ENCODE data around the gene CBX6. TPM values are rescaled to one million over a fixed set of nuclear protein-coding genes. Genes with fewer than 3 reads are reported as not detected.

CBX6 gene
- total RNA-seq, 1 experiment from 2014 or later, result 119 TPM

- BruUV-seq (replicated peaks), result TSS peak; percentile 30
Observed at GRCh38 chr22:38841211-38841610, 30.8 kb downstream of the CBX6 start.

GRCh38 chr22:38840129-38840528, 31.9 kb downstream of the CBX6 start:
- intact Hi-C loops (cut with micrococcal nuclease; ENCODE audit: unreplicated experiment), result no loop called here
- peaks cover 6% of the 10 kb centered on the region for H3K36me3 ChIP-seq (ENCODE audit: insufficient read depth, low read length, poor library complexity, severe bottlenecking)
- peaks cover 33% of the 10 kb centered on the region for H3K4me1 ChIP-seq (ENCODE audit: insufficient read depth, low read length, poor library complexity, severe bottlenecking)
- TF ChIP-seq EZH2 (IDR thresholded peaks at IDR 0.05; ENCODE audit: borderline replicate concordance, low read depth, low read length, poor library complexity, severe bottlenecking), result no peak
- TF ChIP-seq, protein P1, sequence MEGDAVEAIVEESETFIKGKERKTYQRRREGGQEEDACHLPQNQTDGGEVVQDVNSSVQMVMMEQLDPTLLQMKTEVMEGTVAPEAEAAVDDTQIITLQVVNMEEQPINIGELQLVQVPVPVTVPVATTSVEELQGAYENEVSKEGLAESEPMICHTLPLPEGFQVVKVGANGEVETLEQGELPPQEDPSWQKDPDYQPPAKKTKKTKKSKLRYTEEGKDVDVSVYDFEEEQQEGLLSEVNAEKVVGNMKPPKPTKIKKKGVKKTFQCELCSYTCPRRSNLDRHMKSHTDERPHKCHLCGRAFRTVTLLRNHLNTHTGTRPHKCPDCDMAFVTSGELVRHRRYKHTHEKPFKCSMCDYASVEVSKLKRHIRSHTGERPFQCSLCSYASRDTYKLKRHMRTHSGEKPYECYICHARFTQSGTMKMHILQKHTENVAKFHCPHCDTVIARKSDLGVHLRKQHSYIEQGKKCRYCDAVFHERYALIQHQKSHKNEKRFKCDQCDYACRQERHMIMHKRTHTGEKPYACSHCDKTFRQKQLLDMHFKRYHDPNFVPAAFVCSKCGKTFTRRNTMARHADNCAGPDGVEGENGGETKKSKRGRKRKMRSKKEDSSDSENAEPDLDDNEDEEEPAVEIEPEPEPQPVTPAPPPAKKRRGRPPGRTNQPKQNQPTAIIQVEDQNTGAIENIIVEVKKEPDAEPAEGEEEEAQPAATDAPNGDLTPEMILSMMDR (conservative IDR thresholded peaks at IDR 0.05; ENCODE audit: low read depth, low read length), result no peak
- CTCF ChIA-PET, result no interaction called here
- peak overlapping the region; percentile 31 for H3K27ac ChIP-seq (ENCODE audit: low read depth, low read length, poor library complexity, severe bottlenecking)
- POLR2A ChIA-PET (ENCODE audit: low non-redundant PET), result interaction anchor here (0.6 kb wide), 1 partner anchor 20 kb away, joined by 4 read pairs; no protein-coding TSS in a partner anchor
- peak overlapping the region; percentile 98 for H3K4me3 ChIP-seq (ENCODE audit: low read depth, low read length, poor library complexity, severe bottlenecking)
- no peaks in the 10 kb centered on the region for H3K9me3 ChIP-seq (ENCODE audit: low read depth, low read length, poor library complexity, severe bottlenecking)
- H3K27me3 ChIP-seq (replicated peaks; ENCODE audit: insufficient read depth, low read depth, low read length, poor library complexity), result no peaks in the 10 kb centered on the region
- no TSS peak for BruUV-seq (replicated peaks)
- DNase-seq (ENCODE audit: low spot score), result no peak

More at GRCh38 chr22:38841211-38841610, 30.8 kb downstream of the CBX6 start:
- H3K27ac ChIP-seq (ENCODE audit: low read depth, low read length, poor library complexity, severe bottlenecking), result peak overlapping the region; percentile 47
- DNase-seq (ENCODE audit: low spot score), result no peak
- TF ChIP-seq, protein P1 (conservative IDR thresholded peaks at IDR 0.05; ENCODE audit: low read depth, low read length), result no peak
- TF ChIP-seq EZH2 (IDR thresholded peaks at IDR 0.05; ENCODE audit: borderline replicate concordance, low read depth, low read length, poor library complexity, severe bottlenecking), result no peak
- peak overlapping the region; percentile 98 for H3K4me3 ChIP-seq (ENCODE audit: low read depth, low read length, poor library complexity, severe bottlenecking)
- POLR2A ChIA-PET (ENCODE audit: low non-redundant PET), result no interaction called here
- no peaks in the 10 kb centered on the region for H3K9me3 ChIP-seq (ENCODE audit: low read depth, low read length, poor library complexity, severe bottlenecking)
- no peaks in the 10 kb centered on the region for H3K27me3 ChIP-seq (replicated peaks; ENCODE audit: insufficient read depth, low read depth, low read length, poor library complexity)
- CTCF ChIA-PET, result no interaction called here
- H3K4me1 ChIP-seq (ENCODE audit: insufficient read depth, low read length, poor library complexity, severe bottlenecking), result peaks cover 33% of the 10 kb centered on the region
- peaks cover 2% of the 10 kb centered on the region for H3K36me3 ChIP-seq (ENCODE audit: insufficient read depth, low read length, poor library complexity, severe bottlenecking)
- intact Hi-C loops (cut with micrococcal nuclease; ENCODE audit: unreplicated experiment), result no loop called here

DNA sequence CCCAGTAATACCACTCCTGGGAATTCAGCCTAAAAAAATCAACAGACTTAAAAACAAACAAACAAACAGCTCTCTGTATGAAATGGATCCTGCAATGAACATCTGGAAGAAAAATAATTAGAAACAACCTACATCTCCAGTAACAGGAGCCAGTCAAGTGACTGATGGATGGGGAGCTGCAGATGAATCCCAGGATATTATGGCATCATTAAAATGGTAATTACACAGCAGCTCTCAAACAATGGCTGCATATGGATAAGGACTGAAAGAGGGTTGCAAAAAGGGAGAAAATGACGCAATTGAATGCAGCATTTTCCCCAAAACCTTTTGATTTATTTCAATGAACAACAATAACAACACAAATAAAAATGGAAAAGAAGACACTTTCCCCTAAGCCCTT, 32.3 kb downstream of the CBX6 start:
- Histone ChIP-seq H3K9me3 (ENCODE audit: low read depth, low read length, poor library complexity, severe bottlenecking) (no peaks in the 10 kb centered on the region), H3K36me3 (ENCODE audit: insufficient read depth, low read length, poor library complexity, severe bottlenecking) (peaks cover 9% of the 10 kb centered on the region), H3K27me3 (replicated peaks; ENCODE audit: insufficient read depth, low read depth, low read length, poor library complexity) (no peaks in the 10 kb centered on the region), H3K4me3 (ENCODE audit: low read depth, low read length, poor library complexity, severe bottlenecking) (no peak overlapping the region), H3K27ac (ENCODE audit: low read depth, low read length, poor library complexity, severe bottlenecking) (peak overlapping the region; percentile 31), H3K4me1 (ENCODE audit: insufficient read depth, low read length, poor library complexity, severe bottlenecking) (peaks cover 33% of the 10 kb centered on the region)
- POLR2A ChIA-PET (ENCODE audit: low non-redundant PET), result no interaction called here
- TF ChIP-seq, protein P1 (conservative IDR thresholded peaks at IDR 0.05; ENCODE audit: low read depth, low read length), result no peak
- TF ChIP-seq EZH2 (IDR thresholded peaks at IDR 0.05; ENCODE audit: borderline replicate concordance, low read depth, low read length, poor library complexity, severe bottlenecking), result no peak
- no TSS peak for BruUV-seq (replicated peaks)
- CTCF ChIA-PET, result no interaction called here
- no peak for DNase-seq (ENCODE audit: low spot score)
- intact Hi-C loops (cut with micrococcal nuclease; ENCODE audit: unreplicated experiment), result no loop called here

Measured in A673 (cell line).